Osteoblast (primary cell): ENCODE results near the gene TMEM192. TPM values are rescaled to one million over a fixed set of nuclear protein-coding genes. Genes with fewer than 3 reads are reported as not detected.

ENCODE experiments used
- DNase-seq: peaks from one replicate; pipeline ENCODE4 v3.0.0; 2011; ENCODE audit warnings: low spot score, mixed read lengths; ENCODE audit not compliant: insufficient read length; ENCODE audit errors: missing footprints
- H2AFZ ChIP-seq: 2 replicates; pipeline ENCODE4 v1.6.0; 2011; ENCODE audit warnings: mild to moderate bottlenecking, low read length
- H3K27ac ChIP-seq: 2 replicates; pipeline ENCODE4 v1.5.1; 2011; ENCODE audit warnings: mild to moderate bottlenecking, low read depth, low read length, moderate library complexity
- H3K27me3 ChIP-seq: 2 replicates; pipeline ENCODE4 v1.6.0; 2012; ENCODE audit warnings: mild to moderate bottlenecking, control low read depth, inconsistent platforms, low read length, moderate library complexity; ENCODE audit not compliant: insufficient read depth
- H3K36me3 ChIP-seq: 2 replicates; pipeline ENCODE4 v1.5.1; 2011; ENCODE audit warnings: mild to moderate bottlenecking, low read length, control low read depth, moderate library complexity; ENCODE audit not compliant: insufficient read depth
- H3K4me1 ChIP-seq: 2 replicates; pipeline ENCODE4 v1.5.1; 2011; ENCODE audit warnings: mild to moderate bottlenecking, low read length, control low read depth, moderate library complexity; ENCODE audit not compliant: insufficient read depth
- H3K4me2 ChIP-seq: 2 replicates; pipeline ENCODE4 v1.6.0; 2011; ENCODE audit warnings: mild to moderate bottlenecking, low read length; ENCODE audit not compliant: insufficient read depth
- H3K4me3 ChIP-seq: fragments of 200-600 bp; sonication (generic); 3 replicates; pipeline ENCODE4 v1.5.1; 2012; ENCODE audit warnings: mild to moderate bottlenecking, low read length, inconsistent platforms; ENCODE audit not compliant: insufficient read depth
- H3K79me2 ChIP-seq: 2 replicates; pipeline ENCODE4 v1.6.0; 2012; ENCODE audit warnings: mild to moderate bottlenecking, low read length, control low read depth, inconsistent platforms; ENCODE audit not compliant: insufficient read depth
- H3K9me3 ChIP-seq: 2 replicates; pipeline ENCODE4 v1.5.1; 2011; ENCODE audit warnings: low read depth, low read length, control low read depth
- H4K20me1 ChIP-seq: 2 replicates; pipeline ENCODE4 v1.6.0; 2012; ENCODE audit warnings: mild to moderate bottlenecking, low read length, control low read depth; ENCODE audit not compliant: insufficient read depth
- CTCF ChIP-seq: IDR thresholded peaks from 2 replicates; pipeline ENCODE4 v1.5.1; 2011; ENCODE audit warnings: mild to moderate bottlenecking, low read depth, low read length, moderate library complexity; ENCODE audit errors: extremely low read depth
- total RNA-seq: library from RNA; depleted of rRNA; stranded (reverse); fragments of >200 nt; gene quantifications from 2 replicates; pipeline ENCODE4 v1.2.3, GENCODE V29; 2012

TMEM192 gene
- 17.4 and 18.3 TPM in 2 replicates for total RNA-seq

GRCh38 chr4:165112368-165113121 lies at the start of gene TMEM192:
TSS of gene TMEM192 (minus strand) at chr4:165112860. CDS start at chr4:165112773, 87 bp downstream.
- TF ChIP-seq CTCF, result no peak
- Histone ChIP-seq H3K27me3 (no peaks in the 10 kb centered on the region), H3K4me1 (peaks cover 8% of the 10 kb centered on the region), H3K9me3 (no peaks in the 10 kb centered on the region), H2AFZ (peak within 1 kb of the TSS; percentile 97), H3K79me2 (peaks cover 10% of the 10 kb centered on the region), H3K4me2 (peak within 1 kb of the TSS; percentile 97), H3K27ac (peak within 1 kb of the TSS; percentile 85), H4K20me1 (no peaks in the 10 kb centered on the region), H3K36me3 (no peaks in the 10 kb centered on the region), H3K4me3 (peak within 1 kb of the TSS; percentile 89)
- peak; percentile 97 for DNase-seq

DNA sequence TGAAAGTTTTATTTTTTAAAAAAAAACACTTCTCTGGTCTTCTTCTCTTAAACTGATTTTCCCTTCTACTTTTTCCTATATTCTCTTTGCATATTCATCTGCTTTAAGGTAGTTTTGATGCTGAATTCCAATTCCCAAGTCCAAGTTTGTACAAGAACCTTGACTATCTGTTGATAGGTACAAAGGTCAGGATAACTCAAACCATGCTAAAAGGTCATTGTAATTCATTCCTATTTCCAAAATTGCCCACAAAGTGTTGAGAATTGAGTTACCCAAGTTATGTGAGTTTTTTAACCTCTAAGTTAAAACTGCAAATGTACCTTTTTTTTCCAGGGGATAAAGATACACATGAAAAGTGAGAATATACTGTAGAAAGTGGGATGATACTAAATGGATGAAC lies 46.1 kb upstream of the TMEM192 start:
- Histone ChIP-seq H3K4me1 (no peaks in the 10 kb centered on the region), H3K79me2 (no peaks in the 10 kb centered on the region), H3K36me3 (no peaks in the 10 kb centered on the region), H2AFZ (no peak overlapping the region), H3K27ac (no peak overlapping the region), H3K4me2 (no peak overlapping the region), H3K9me3 (no peaks in the 10 kb centered on the region), H3K27me3 (no peaks in the 10 kb centered on the region), H4K20me1 (no peaks in the 10 kb centered on the region), H3K4me3 (no peak overlapping the region)
- no peak for DNase-seq
- no peak for TF ChIP-seq CTCF

DNA sequence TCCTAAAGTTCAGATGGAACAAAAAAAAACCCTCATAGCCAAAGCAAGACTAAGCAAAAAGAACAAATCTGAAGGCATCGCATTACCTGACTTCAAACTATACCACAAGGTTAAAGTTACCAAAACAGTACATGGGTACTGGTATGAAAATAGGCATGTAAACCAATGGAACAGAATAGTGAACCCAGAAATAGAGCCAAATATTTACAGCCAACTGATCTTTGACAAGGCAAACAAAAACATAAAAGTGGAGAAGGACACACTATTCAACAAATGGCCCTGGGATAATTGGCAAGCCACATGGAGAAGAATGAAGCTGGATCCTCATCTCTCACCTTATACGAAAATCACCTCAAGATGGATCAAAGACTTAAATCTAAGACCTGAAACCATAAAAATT lies 44.2 kb upstream of the TMEM192 start:
- no peaks in the 10 kb centered on the region for H4K20me1 ChIP-seq
- H3K4me2 ChIP-seq, result no peak overlapping the region
- no peaks in the 10 kb centered on the region for H3K9me3 ChIP-seq
- no peak for DNase-seq
- H3K4me3 ChIP-seq, result no peak overlapping the region
- no peak overlapping the region for H3K27ac ChIP-seq
- no peaks in the 10 kb centered on the region for H3K4me1 ChIP-seq
- H3K27me3 ChIP-seq, result no peaks in the 10 kb centered on the region
- H3K79me2 ChIP-seq, result no peaks in the 10 kb centered on the region
- TF ChIP-seq CTCF, result no peak
- H2AFZ ChIP-seq, result no peak overlapping the region
- H3K36me3 ChIP-seq, result no peaks in the 10 kb centered on the region

DNA sequence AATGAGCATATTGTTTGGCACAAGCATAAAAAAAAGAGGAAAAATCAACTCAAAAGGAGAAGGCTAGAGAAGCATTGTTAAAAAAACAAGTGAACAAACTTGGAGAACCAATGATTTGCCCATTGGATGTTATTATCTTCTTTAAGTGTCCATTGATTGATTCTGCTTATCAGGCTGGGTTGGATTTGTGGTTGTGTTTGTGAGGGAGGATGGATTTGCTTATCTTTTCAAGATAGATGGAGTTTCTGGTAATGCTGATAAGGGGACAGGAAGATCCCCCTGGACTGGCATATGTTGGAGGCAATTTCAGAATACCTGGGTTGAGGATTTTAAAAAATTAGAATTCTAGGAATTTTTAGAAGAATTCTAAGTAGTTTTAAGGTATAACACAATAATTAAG lies 41.8 kb upstream of the TMEM192 start:
- no peaks in the 10 kb centered on the region for H3K4me1 ChIP-seq
- no peaks in the 10 kb centered on the region for H3K27me3 ChIP-seq
- no peak overlapping the region for H3K4me3 ChIP-seq

More for the DNA sequence above, 41.8 kb upstream of the TMEM192 start:
- no peak overlapping the region for H3K4me2 ChIP-seq
- no peaks in the 10 kb centered on the region for H4K20me1 ChIP-seq
- no peaks in the 10 kb centered on the region for H3K36me3 ChIP-seq
- no peak for DNase-seq
- H3K79me2 ChIP-seq, result no peaks in the 10 kb centered on the region
- no peak for TF ChIP-seq CTCF
- H2AFZ ChIP-seq, result no peak overlapping the region
- no peak overlapping the region for H3K27ac ChIP-seq
- H3K9me3 ChIP-seq, result no peaks in the 10 kb centered on the region
